Transverse colon (tissue), 4 donors: ENCODE results near the gene VWC2. TPM values are rescaled to one million over a fixed set of nuclear protein-coding genes. Genes with fewer than 3 reads are reported as not detected.

Experiments
- DNase-seq: peaks from one replicate; pipeline ENCODE4 v3.0.0-alpha.2; 2019
- H3K27ac ChIP-seq, 4 donors: fragments of 200-600 bp; sonication (generic); 2 replicates each; pipeline ENCODE4 v1.5.1; 2016 to 2018; ENCODE audit warnings: inconsistent platforms in 4 of 4
- H3K27me3 ChIP-seq: fragments of 200-600 bp; sonication (generic); 2 replicates; pipeline ENCODE4 v1.5.1; 2017; ENCODE audit warnings: inconsistent platforms
- H3K36me3 ChIP-seq, 4 donors: fragments of 200-600 bp; sonication (generic); 2 replicates each; pipeline ENCODE4 v1.5.1; 2017 to 2019; ENCODE audit warnings: inconsistent platforms in 4 of 4
- H3K4me1 ChIP-seq, 4 donors: fragments of 200-600 bp; sonication (generic); 2 replicates each; pipeline ENCODE4 v1.5.1; 2017 to 2020; ENCODE audit warnings: inconsistent platforms in 4 of 4
- H3K4me3 ChIP-seq, 4 donors: fragments of 200-600 bp; sonication (generic); 1 replicate in 1 of 4; 2 replicates in 3 of 4; pipeline versions ENCODE4 v1.5.1 to v1.6.1; 2017 to 2019; ENCODE audit warnings: inconsistent platforms in 4 of 4
- H3K9me3 ChIP-seq, 2 donors: fragments of 200-600 bp; sonication (generic); 2 replicates each; pipeline ENCODE4 v1.5.1; 2017 to 2019; ENCODE audit warnings: inconsistent platforms in 2 of 2
- EP300 ChIP-seq: sonication (generic); formaldehyde crosslinking; IDR thresholded peaks from one replicate; pipeline ENCODE4 v1.6.1; 2017; ENCODE audit warnings: antibody characterized with exemption, low read depth
- POLR2A ChIP-seq: fragments of 450-650 bp; IDR thresholded peaks from one replicate; pipeline ENCODE4 v1.6.1; 2016; ENCODE audit warnings: antibody characterized with exemption, mild to moderate bottlenecking, moderate library complexity
- POLR2AphosphoS5 ChIP-seq, 3 donors: sonication (generic); formaldehyde crosslinking; IDR thresholded peaks; one replicate each; pipeline ENCODE4 v1.6.1; 2016; ENCODE audit warnings: antibody characterized with exemption in 3 of 3
- WGBS, 2 donors: methylation state at CpG; one replicate each; pipeline ENCODE4 v1.1.5; 2018; ENCODE audit warnings: low coverage in 1 of 2; 5-methylcytosine and 5-hydroxymethylcytosine counted together
- in situ Hi-C, 4 donors: fragments of 200-750 bp; cut with MboI; loops; one replicate each; pipeline versions ENCODE4 v1.15.0 to v1.15.1; 2017; ENCODE audit warnings: low sequenced_read_pairs in 3 of 4, low pct_ligation_motif_present in 1 of 4, low pct_unique_long_range_greater_than_20kb in 1 of 4
- intact Hi-C: fragments of 100-400 bp; cut with DNase I; formaldehyde crosslinking; loops from one replicate; pipeline ENCODE4 v1.15.1; 2023; ENCODE audit warnings: low total_unique reads
- total RNA-seq, 4 donors: library from RNA; depleted of rRNA; stranded (reverse); fragments of >200 nt; gene quantifications; one replicate each; pipeline ENCODE4 v1.1.0, GENCODE V29; 2016
- TF ChIP-seq, protein P1 (sequence below), 5 experiments: fragments of 200-600 bp in 3 of 5; fragments of 450-650 bp in 2 of 5; sonication (generic) in 3 of 5; IDR thresholded peaks; 1 replicate in 2 of 5; 2 replicates in 3 of 5; pipeline ENCODE4 v1.5.1; 2016 to 2017; ENCODE audit warnings: antibody characterized with exemption in 5 of 5, inconsistent platforms in 3 of 5, mild to moderate bottlenecking in 2 of 5, moderate library complexity in 1 of 5

Gene VWC2
- total RNA-seq, 4 donors from 2014 or later = 0.16 to 0.27 TPM; not detected in 2

DNA sequence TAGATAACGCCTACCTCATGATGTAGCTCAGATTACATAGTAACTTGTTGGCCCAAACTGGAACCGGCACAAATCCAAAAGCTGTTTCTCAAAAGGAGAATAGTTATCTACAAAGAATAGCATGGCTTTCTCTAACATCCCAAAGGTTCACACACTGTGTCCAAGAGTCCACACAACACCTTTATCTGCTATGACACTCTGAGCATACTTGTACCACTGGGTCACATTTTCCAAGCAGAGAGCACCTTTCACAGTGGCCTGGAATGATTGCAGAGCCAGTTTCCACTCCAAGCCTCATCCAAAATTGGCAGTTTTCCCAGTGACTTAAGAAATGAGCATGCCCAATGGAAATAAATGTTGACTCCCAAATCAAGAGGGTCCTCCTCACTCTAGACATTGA is 155.3 kb downstream of the VWC2 start:
- in situ Hi-C loops (no loop called here), intact Hi-C loops (no loop called here)
- no peak for TF ChIP-seq POLR2A
- TF ChIP-seq, protein P1, sequence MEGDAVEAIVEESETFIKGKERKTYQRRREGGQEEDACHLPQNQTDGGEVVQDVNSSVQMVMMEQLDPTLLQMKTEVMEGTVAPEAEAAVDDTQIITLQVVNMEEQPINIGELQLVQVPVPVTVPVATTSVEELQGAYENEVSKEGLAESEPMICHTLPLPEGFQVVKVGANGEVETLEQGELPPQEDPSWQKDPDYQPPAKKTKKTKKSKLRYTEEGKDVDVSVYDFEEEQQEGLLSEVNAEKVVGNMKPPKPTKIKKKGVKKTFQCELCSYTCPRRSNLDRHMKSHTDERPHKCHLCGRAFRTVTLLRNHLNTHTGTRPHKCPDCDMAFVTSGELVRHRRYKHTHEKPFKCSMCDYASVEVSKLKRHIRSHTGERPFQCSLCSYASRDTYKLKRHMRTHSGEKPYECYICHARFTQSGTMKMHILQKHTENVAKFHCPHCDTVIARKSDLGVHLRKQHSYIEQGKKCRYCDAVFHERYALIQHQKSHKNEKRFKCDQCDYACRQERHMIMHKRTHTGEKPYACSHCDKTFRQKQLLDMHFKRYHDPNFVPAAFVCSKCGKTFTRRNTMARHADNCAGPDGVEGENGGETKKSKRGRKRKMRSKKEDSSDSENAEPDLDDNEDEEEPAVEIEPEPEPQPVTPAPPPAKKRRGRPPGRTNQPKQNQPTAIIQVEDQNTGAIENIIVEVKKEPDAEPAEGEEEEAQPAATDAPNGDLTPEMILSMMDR (IDR thresholded peaks at IDR 0.05) = no peak
- TF ChIP-seq POLR2AphosphoS5 (IDR thresholded peaks at IDR 0.05) = no peak
- no peak for TF ChIP-seq EP300
- Histone ChIP-seq H3K4me1 (no peaks in the 10 kb centered on the region), H3K27me3 (no peaks in the 10 kb centered on the region), H3K4me3 (no peak overlapping the region), H3K27ac (no peak overlapping the region), H3K9me3 (no peaks in the 10 kb centered on the region), H3K36me3 (no peaks in the 10 kb centered on the region)
- DNase-seq = no peak
- 84% methylated on average over 2 of the region's 2 CpGs; no CpG with 5 or more reads in 1 of the 2 donors for WGBS, 2 donors

DNA sequence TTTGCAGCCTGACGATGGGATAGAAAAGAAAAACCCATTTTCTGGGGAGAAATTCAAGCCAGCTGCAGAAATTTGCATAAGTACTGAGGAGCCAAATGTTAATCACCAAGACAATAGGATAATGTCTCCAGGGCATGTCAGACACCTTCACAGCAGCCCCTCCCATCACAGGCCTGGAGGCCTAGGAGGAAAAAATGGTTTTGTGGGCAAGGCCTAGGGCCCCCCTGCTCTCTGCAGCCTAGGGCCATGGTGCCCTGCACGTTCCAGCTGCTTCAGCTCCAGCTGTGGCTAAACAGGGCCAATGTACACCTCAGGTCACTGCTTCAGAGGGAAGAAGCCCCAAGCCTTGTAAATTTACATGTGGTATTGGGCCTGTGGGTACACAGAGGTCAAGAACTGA is 158.2 kb downstream of the VWC2 start:
- no peaks in the 10 kb centered on the region for H3K4me1 ChIP-seq
- no peaks in the 10 kb centered on the region for H3K27me3 ChIP-seq
- H3K27ac ChIP-seq = no peak overlapping the region
- H3K9me3 ChIP-seq = no peaks in the 10 kb centered on the region
- DNase-seq = no peak
- TF ChIP-seq, protein P1 (IDR thresholded peaks at IDR 0.05) = no peak
- TF ChIP-seq EP300 = no peak
- TF ChIP-seq POLR2AphosphoS5 (IDR thresholded peaks at IDR 0.05) = no peak
- no peak for TF ChIP-seq POLR2A
- in situ Hi-C loops = no loop called here
- no peaks in the 10 kb centered on the region for H3K36me3 ChIP-seq
- intact Hi-C loops = no loop called here
- no peak overlapping the region for H3K4me3 ChIP-seq
- 84% methylated on average over 2 of the region's 2 CpGs; no CpG with 5 or more reads in 1 of the 2 donors for WGBS, 2 donors

DNA sequence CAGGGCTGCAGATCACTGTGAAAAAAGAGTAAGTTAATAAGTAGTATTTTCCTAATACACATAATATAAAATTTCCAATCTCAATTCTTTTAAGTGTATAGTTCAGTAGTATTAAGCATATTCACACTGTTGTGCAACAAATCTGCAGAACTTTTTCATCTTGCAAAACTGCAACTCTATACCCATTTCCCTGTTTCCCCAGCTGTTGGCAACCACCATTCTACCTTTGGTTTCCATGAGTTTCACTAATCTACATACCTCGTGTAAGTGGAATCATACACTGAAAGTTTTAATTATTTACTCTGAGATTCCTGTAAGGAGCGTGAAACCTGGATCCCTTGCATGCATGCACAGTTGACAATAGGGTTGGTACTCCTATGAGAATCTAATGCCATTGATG is 164.2 kb downstream of the VWC2 start:
- Histone ChIP-seq H3K27ac (no peak overlapping the region), H3K4me3 (no peak overlapping the region), H3K36me3 (no peaks in the 10 kb centered on the region), H3K4me1 (no peaks in the 10 kb centered on the region), H3K27me3 (no peaks in the 10 kb centered on the region), H3K9me3 (no peaks in the 10 kb centered on the region)
- in situ Hi-C loops = no loop called here
- TF ChIP-seq POLR2A (no peak), POLR2AphosphoS5 (IDR thresholded peaks at IDR 0.05) (no peak), EP300 (no peak)
- TF ChIP-seq, protein P1 (IDR thresholded peaks at IDR 0.05) = no peak
- intact Hi-C loops = no loop called here
- no peak for DNase-seq
- 79% methylated on average over 2 of the region's 2 CpGs; no CpG with 5 or more reads in 1 of the 2 donors for WGBS, 2 donors
